ENCODE data around the gene DNAJC17. TPM values are rescaled to one million over a fixed set of nuclear protein-coding genes. Genes with fewer than 3 reads are reported as not detected.

Gene DNAJC17
- polyA plus RNA-seq, 4 donors = 41.0 to 95.9 (median 59.1) TPM

- H3K4me1 ChIP-seq (ENCODE audit: control insufficient read depth in 3 of 3, insufficient read depth in 2 of 3, low read depth in 1 of 3, low read length in 2 of 3) = peaks cover 3 to 24% (median 13%) of the 10 kb centered on the region in 3 donors
- FAIRE-seq (no peak), DNase-seq (no peak)
- 49 to 70% (median 52%) methylated on average over 2 of the region's 2 CpGs for WGBS, 3 donors
- no peak overlapping the region for H3K4me3 ChIP-seq (ENCODE audit: low read depth in 1 of 3, low read length in 3 of 3)
- H3K27me3 ChIP-seq (ENCODE audit: control insufficient read depth in 3 of 3, insufficient read depth in 3 of 3, low read length in 3 of 3) = no peaks in the 10 kb centered on the region
- H3K36me3 ChIP-seq (ENCODE audit: control insufficient read depth in 3 of 3, insufficient read depth in 2 of 3, low read depth in 1 of 3, low read length in 3 of 3) = peaks cover 0 to 23% (median 0%) of the 10 kb centered on the region in 3 donors
- H3K9me3 ChIP-seq (ENCODE audit: control insufficient read depth in 2 of 2, insufficient read depth in 1 of 2, low read depth in 1 of 2, low read length in 1 of 2) = no peaks in the 10 kb centered on the region
- peak overlapping the region in 2 of 3 donors; percentile 25 to 60 for H3K27ac ChIP-seq (ENCODE audit: low read depth in 1 of 3, low read length in 2 of 3)
These were observed 21.5 kb downstream of the DNAJC17 start for GRCh38 chr15:40785814-40786213.

- 32 to 65% (median 53%) methylated on average over 3 of the region's 3 CpGs for WGBS, 3 donors
- FAIRE-seq (no peak), DNase-seq (peak in 1 of 2 donors; percentile 26)
- peaks cover 3 to 24% (median 13%) of the 10 kb centered on the region in 3 donors for H3K4me1 ChIP-seq (ENCODE audit: control insufficient read depth in 3 of 3, insufficient read depth in 2 of 3, low read depth in 1 of 3, low read length in 2 of 3)
- no peaks in the 10 kb centered on the region for H3K9me3 ChIP-seq (ENCODE audit: control insufficient read depth in 2 of 2, insufficient read depth in 1 of 2, low read depth in 1 of 2, low read length in 1 of 2)
- H3K36me3 ChIP-seq (ENCODE audit: control insufficient read depth in 3 of 3, insufficient read depth in 2 of 3, low read depth in 1 of 3, low read length in 3 of 3) = peaks cover 0 to 23% (median 0%) of the 10 kb centered on the region in 3 donors
- no peak overlapping the region for H3K4me3 ChIP-seq (ENCODE audit: low read depth in 1 of 3, low read length in 3 of 3)
- peak overlapping the region in 1 of 3 donors; percentile 60 for H3K27ac ChIP-seq (ENCODE audit: low read depth in 1 of 3, low read length in 2 of 3)
- H3K27me3 ChIP-seq (ENCODE audit: control insufficient read depth in 3 of 3, insufficient read depth in 3 of 3, low read length in 3 of 3) = no peaks in the 10 kb centered on the region
These were observed 22.1 kb downstream of the DNAJC17 start for GRCh38 chr15:40785164-40785563.

DNA sequence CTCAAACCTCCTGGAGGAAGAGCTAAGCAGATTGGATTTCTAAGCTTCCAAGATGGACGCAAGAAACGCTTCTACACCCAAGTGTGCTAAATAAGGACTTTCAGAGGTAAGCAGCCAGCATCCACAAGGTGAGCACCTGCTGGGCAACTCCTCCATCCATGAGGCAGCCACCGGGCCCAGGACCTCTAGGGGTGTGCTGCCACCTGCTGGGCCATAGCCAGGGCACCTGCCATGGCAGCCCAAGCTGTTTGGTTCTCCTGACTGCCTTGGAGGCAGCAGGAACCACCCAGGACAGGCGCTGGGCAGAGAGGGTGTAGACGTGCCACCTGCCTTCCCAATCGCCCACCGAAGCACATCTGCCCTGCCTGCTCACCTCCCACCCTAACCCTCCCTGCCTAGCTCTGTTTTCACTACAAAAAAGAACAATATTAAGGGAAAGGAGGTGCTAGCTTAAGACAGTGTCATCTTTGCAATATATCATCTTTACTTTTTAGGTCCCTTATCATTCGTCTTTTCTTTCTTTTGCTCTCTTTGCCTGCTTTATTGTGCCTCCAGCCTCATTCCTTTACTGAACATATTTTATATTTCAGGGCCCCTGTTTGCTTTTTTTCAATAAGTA is 24.6 kb downstream of the DNAJC17 start:
- H3K27me3 ChIP-seq (ENCODE audit: control insufficient read depth in 3 of 3, insufficient read depth in 3 of 3, low read length in 3 of 3) = no peaks in the 10 kb centered on the region
- no peak for FAIRE-seq
- peak; percentile 86 to 89 for DNase-seq
- no peaks in the 10 kb centered on the region for H3K9me3 ChIP-seq (ENCODE audit: control insufficient read depth in 2 of 2, insufficient read depth in 1 of 2, low read depth in 1 of 2, low read length in 1 of 2)
- no peak overlapping the region for H3K27ac ChIP-seq (ENCODE audit: low read depth in 1 of 3, low read length in 2 of 3)
- 12 to 46% (median 28%) methylated on average over 8 of the region's 8 CpGs for WGBS, 3 donors
- H3K4me1 ChIP-seq (ENCODE audit: control insufficient read depth in 3 of 3, insufficient read depth in 2 of 3, low read depth in 1 of 3, low read length in 2 of 3) = peaks cover 0 to 19% (median 7%) of the 10 kb centered on the region in 3 donors
- peaks cover 0 to 41% (median 4%) of the 10 kb centered on the region in 3 donors for H3K36me3 ChIP-seq (ENCODE audit: control insufficient read depth in 3 of 3, insufficient read depth in 2 of 3, low read depth in 1 of 3, low read length in 3 of 3)
- no peak overlapping the region for H3K4me3 ChIP-seq (ENCODE audit: low read depth in 1 of 3, low read length in 3 of 3)

GRCh38 chr15:40776537-40777141 is 30.6 kb downstream of the DNAJC17 start:
- H3K36me3 ChIP-seq (ENCODE audit: control insufficient read depth in 3 of 3, insufficient read depth in 2 of 3, low read depth in 1 of 3, low read length in 3 of 3) = peaks cover 8 to 89% (median 17%) of the 10 kb centered on the region in 3 donors
- FAIRE-seq (no peak), DNase-seq (no peak)
- 82 to 85% (median 83%) methylated on average over 11 of the region's 11 CpGs for WGBS, 3 donors
- H3K27me3 ChIP-seq (ENCODE audit: control insufficient read depth in 3 of 3, insufficient read depth in 3 of 3, low read length in 3 of 3) = no peaks in the 10 kb centered on the region
- H3K27ac ChIP-seq (ENCODE audit: low read depth in 1 of 3, low read length in 2 of 3) = no peak overlapping the region
- no peak overlapping the region for H3K4me3 ChIP-seq (ENCODE audit: low read depth in 1 of 3, low read length in 3 of 3)
- H3K4me1 ChIP-seq (ENCODE audit: control insufficient read depth in 3 of 3, insufficient read depth in 2 of 3, low read depth in 1 of 3, low read length in 2 of 3) = peaks cover 0 to under 1% (median 0%) of the 10 kb centered on the region in 3 donors
- no peaks in the 10 kb centered on the region for H3K9me3 ChIP-seq (ENCODE audit: control insufficient read depth in 2 of 2, insufficient read depth in 1 of 2, low read depth in 1 of 2, low read length in 1 of 2)

- DNase-seq (no peak), FAIRE-seq (no peak)
- no peak overlapping the region for H3K4me3 ChIP-seq (ENCODE audit: low read depth in 1 of 3, low read length in 3 of 3)
- no peak overlapping the region for H3K27ac ChIP-seq (ENCODE audit: low read depth in 1 of 3, low read length in 2 of 3)
- no peaks in the 10 kb centered on the region for H3K27me3 ChIP-seq (ENCODE audit: control insufficient read depth in 3 of 3, insufficient read depth in 3 of 3, low read length in 3 of 3)
- 94 to 97% (median 96%) methylated on average over 14 of the region's 14 CpGs for WGBS, 3 donors
- peaks cover 0 to 8% (median 0%) of the 10 kb centered on the region in 3 donors for H3K4me1 ChIP-seq (ENCODE audit: control insufficient read depth in 3 of 3, insufficient read depth in 2 of 3, low read depth in 1 of 3, low read length in 2 of 3)
- H3K36me3 ChIP-seq (ENCODE audit: control insufficient read depth in 3 of 3, insufficient read depth in 2 of 3, low read depth in 1 of 3, low read length in 3 of 3) = peaks cover 8 to 93% (median 17%) of the 10 kb centered on the region in 3 donors
- no peaks in the 10 kb centered on the region for H3K9me3 ChIP-seq (ENCODE audit: control insufficient read depth in 2 of 2, insufficient read depth in 1 of 2, low read depth in 1 of 2, low read length in 1 of 2)
These were observed 31.3 kb downstream of the DNAJC17 start for GRCh38 chr15:40775740-40776536.

GRCh38 chr15:40775007-40775406 is 32.3 kb downstream of the DNAJC17 start:
- Histone ChIP-seq H3K27ac (ENCODE audit: low read depth in 1 of 3, low read length in 2 of 3) (no peak overlapping the region), H3K27me3 (ENCODE audit: control insufficient read depth in 3 of 3, insufficient read depth in 3 of 3, low read length in 3 of 3) (no peaks in the 10 kb centered on the region), H3K4me3 (ENCODE audit: low read depth in 1 of 3, low read length in 3 of 3) (no peak overlapping the region), H3K36me3 (ENCODE audit: control insufficient read depth in 3 of 3, insufficient read depth in 2 of 3, low read depth in 1 of 3, low read length in 3 of 3) (peaks cover 8 to 95% (median 17%) of the 10 kb centered on the region in 3 donors), H3K4me1 (ENCODE audit: control insufficient read depth in 3 of 3, insufficient read depth in 2 of 3, low read depth in 1 of 3, low read length in 2 of 3) (peaks cover 0 to 17% (median 0%) of the 10 kb centered on the region in 3 donors), H3K9me3 (ENCODE audit: control insufficient read depth in 2 of 2, insufficient read depth in 1 of 2, low read depth in 1 of 2, low read length in 1 of 2) (no peaks in the 10 kb centered on the region)
- 93 to 98% (median 95%) methylated on average over 10 of the region's 10 CpGs for WGBS, 3 donors
- FAIRE-seq (no peak), DNase-seq (no peak)

DNA sequence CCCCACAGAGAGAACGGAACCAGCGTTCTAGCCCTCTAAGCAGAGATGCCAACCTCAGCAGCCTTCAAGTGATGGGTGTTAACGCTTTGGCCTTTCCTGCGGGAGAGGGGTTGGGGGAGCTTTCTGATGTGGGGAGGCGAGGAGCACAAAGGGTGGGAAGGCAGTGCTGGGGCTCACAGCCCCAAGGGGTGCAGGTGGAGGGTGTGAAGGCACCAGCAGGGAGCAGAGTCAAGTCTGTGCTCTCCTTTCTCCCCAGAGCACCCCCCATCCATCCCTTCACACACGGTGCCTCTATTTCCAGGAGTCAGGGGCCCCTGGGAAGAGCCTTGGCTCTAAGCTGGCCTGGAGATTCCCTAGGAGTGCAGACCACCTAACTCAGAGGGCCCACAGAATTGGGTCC is 33.4 kb downstream of the DNAJC17 start:
- Histone ChIP-seq H3K4me3 (ENCODE audit: low read depth in 1 of 3, low read length in 3 of 3) (no peak overlapping the region), H3K27me3 (ENCODE audit: control insufficient read depth in 3 of 3, insufficient read depth in 3 of 3, low read length in 3 of 3) (no peaks in the 10 kb centered on the region), H3K4me1 (ENCODE audit: control insufficient read depth in 3 of 3, insufficient read depth in 2 of 3, low read depth in 1 of 3, low read length in 2 of 3) (peaks cover 0 to 28% (median 0%) of the 10 kb centered on the region in 3 donors), H3K9me3 (ENCODE audit: control insufficient read depth in 2 of 2, insufficient read depth in 1 of 2, low read depth in 1 of 2, low read length in 1 of 2) (no peaks in the 10 kb centered on the region), H3K36me3 (ENCODE audit: control insufficient read depth in 3 of 3, insufficient read depth in 2 of 3, low read depth in 1 of 3, low read length in 3 of 3) (peaks cover 4 to 87% (median 17%) of the 10 kb centered on the region in 3 donors), H3K27ac (ENCODE audit: low read depth in 1 of 3, low read length in 2 of 3) (no peak overlapping the region)
- DNase-seq (no peak), FAIRE-seq (no peak)
- 85 to 97% (median 91%) methylated on average over 6 of the region's 6 CpGs for WGBS, 3 donors

DNA sequence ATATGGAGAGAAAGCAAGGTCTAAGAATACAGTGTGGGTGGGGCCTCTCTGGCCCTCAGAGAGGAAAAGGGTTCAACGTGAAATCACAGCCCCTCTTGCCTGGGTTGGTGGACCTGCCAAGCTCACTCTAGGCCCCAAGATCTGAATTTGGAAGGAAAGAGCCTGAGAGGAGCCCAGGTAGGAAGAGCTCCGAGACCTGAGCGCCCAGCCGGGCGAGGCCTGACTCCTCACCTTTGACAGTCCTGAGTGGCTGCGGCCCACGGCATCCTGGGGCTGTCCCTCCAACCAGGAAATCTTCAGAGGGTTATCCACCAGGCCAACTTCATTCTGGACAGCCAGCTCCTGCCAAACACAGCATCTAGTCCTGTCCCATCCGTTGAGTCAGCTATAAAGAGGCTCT is 33.8 kb downstream of the DNAJC17 start:
- Histone ChIP-seq H3K4me3 (ENCODE audit: low read depth in 1 of 3, low read length in 3 of 3) (no peak overlapping the region), H3K36me3 (ENCODE audit: control insufficient read depth in 3 of 3, insufficient read depth in 2 of 3, low read depth in 1 of 3, low read length in 3 of 3) (peaks cover 4 to 87% (median 17%) of the 10 kb centered on the region in 3 donors), H3K4me1 (ENCODE audit: control insufficient read depth in 3 of 3, insufficient read depth in 2 of 3, low read depth in 1 of 3, low read length in 2 of 3) (peaks cover 0 to 32% (median 0%) of the 10 kb centered on the region in 3 donors), H3K27ac (ENCODE audit: low read depth in 1 of 3, low read length in 2 of 3) (no peak overlapping the region), H3K9me3 (ENCODE audit: control insufficient read depth in 2 of 2, insufficient read depth in 1 of 2, low read depth in 1 of 2, low read length in 1 of 2) (no peaks in the 10 kb centered on the region), H3K27me3 (ENCODE audit: control insufficient read depth in 3 of 3, insufficient read depth in 3 of 3, low read length in 3 of 3) (no peaks in the 10 kb centered on the region)
- DNase-seq (no peak), FAIRE-seq (no peak)
- WGBS, 3 donors = 88 to 90% (median 88%) methylated on average over 8 of the region's 8 CpGs
